HepG2 (cell line): ENCODE data around the gene LYSMD3. TPM values are rescaled to one million over a fixed set of nuclear protein-coding genes. Genes with fewer than 3 reads are reported as not detected.

Experiments used
- CENPBD1 ChIP-seq: sonication (generic); formaldehyde crosslinking; IDR thresholded peaks from 2 replicates; pipeline ENCODE4 v1.8.0; 2022; ENCODE audit warnings: missing genetic modification reagents, low read depth, mild to moderate bottlenecking, borderline replicate concordance
- DNMT1 ChIP-seq: sonication (generic); formaldehyde crosslinking; IDR thresholded peaks from 2 replicates; pipeline ENCODE4 v1.5.1; 2020; ENCODE audit warnings: mild to moderate bottlenecking, missing genetic modification reagents
- ELK4 ChIP-seq: sonication (generic); formaldehyde crosslinking; IDR thresholded peaks from 2 replicates; pipeline ENCODE4 v1.9.0; 2021; ENCODE audit warnings: missing genetic modification reagents, borderline replicate concordance
- FOXO1 ChIP-seq: sonication (generic); formaldehyde crosslinking; IDR thresholded peaks from 2 replicates; pipeline ENCODE4 v1.4.0; 2020; ENCODE audit warnings: missing genetic modification reagents
- GPN1 ChIP-seq: sonication (generic); formaldehyde crosslinking; IDR thresholded peaks from 2 replicates; pipeline ENCODE4 v1.5.1; 2020; ENCODE audit warnings: missing genetic modification reagents, borderline replicate concordance
- HMGA1 ChIP-seq: sonication (generic); formaldehyde crosslinking; conservative IDR thresholded peaks from 2 replicates; pipeline ENCODE4 v1.4.0; 2020; ENCODE audit warnings: missing genetic modification reagents
- HOXA3 ChIP-seq: sonication (generic); formaldehyde crosslinking; IDR thresholded peaks from 2 replicates; pipeline ENCODE4 v1.5.0; 2020; ENCODE audit warnings: missing genetic modification reagents
- LCORL ChIP-seq, 2 experiments: fragments of 450-650 bp in 1 of 2; sonication (generic) in 1 of 2; formaldehyde crosslinking in 1 of 2; IDR thresholded peaks; 2 replicates each; pipeline versions ENCODE4 v1.5.0 to v1.6.1; 2017 to 2020; ENCODE audit warnings: antibody characterized with exemption in 1 of 2, missing genetic modification reagents in 1 of 2
- NFKB2 ChIP-seq: sonication (generic); formaldehyde crosslinking; IDR thresholded peaks from 2 replicates; pipeline ENCODE4 v1.4.0; 2020; ENCODE audit warnings: missing genetic modification reagents, borderline replicate concordance
- PHF8 ChIP-seq: sonication (generic); formaldehyde crosslinking; IDR thresholded peaks from 2 replicates; pipeline ENCODE4 v1.5.0; 2020; ENCODE audit warnings: missing genetic modification reagents
- TFE3 ChIP-seq: IDR thresholded peaks from 2 replicates; pipeline ENCODE4 v1.6.1; 2016
- ZBTB40 ChIP-seq, 2 experiments: fragments of 450-650 bp in 1 of 2; sonication (generic) in 1 of 2; formaldehyde crosslinking in 1 of 2; IDR thresholded peaks; 2 replicates each; pipeline versions ENCODE4 v1.6.1 to v1.8.0; 2016 to 2022; ENCODE audit warnings: antibody characterized with exemption in 1 of 2, mild to moderate bottlenecking in 1 of 2, missing genetic modification reagents in 1 of 2
- ZFYVE20 ChIP-seq: sonication (generic); formaldehyde crosslinking; IDR thresholded peaks from 2 replicates; pipeline ENCODE4 v1.8.0; 2023; ENCODE audit warnings: low read depth, mild to moderate bottlenecking, moderate library complexity, missing genetic modification reagents, borderline replicate concordance
- ZNF136 ChIP-seq: sonication (generic); formaldehyde crosslinking; IDR thresholded peaks from 2 replicates; pipeline ENCODE4 v1.8.1; 2022; ENCODE audit warnings: low read depth, mild to moderate bottlenecking, moderate library complexity, missing genetic modification reagents
- ZNF790 ChIP-seq: sonication (generic); formaldehyde crosslinking; IDR thresholded peaks from 2 replicates; pipeline ENCODE4 v1.8.0; 2022; ENCODE audit warnings: missing genetic modification reagents, mild to moderate bottlenecking, borderline replicate concordance
- polyA plus RNA-seq, 8 experiments: library from polyadenylated mRNA; depleted of rRNA in 3 of 8; stranded (reverse) in 7 of 8; unstranded in 1 of 8; fragments of >200 nt; fragmentation: Illumina TruSeq in 4 of 8; extraction: Trizol in 4 of 8; gene quantifications; 2 replicates each; pipeline versions ENCODE4 v1.2.1 to v1.2.3, GENCODE V29; 2011 to 2016; ENCODE audit warnings: low read depth in 4 of 8, missing spikeins in 1 of 8, mixed read lengths in 1 of 8; ENCODE audit not compliant: insufficient read depth in 1 of 8
- total RNA-seq, 5 experiments: library from RNA; depleted of rRNA; stranded (reverse); fragments of >200 nt; fragmentation: Illumina TruSeq; extraction: Trizol; gene quantifications; 2 replicates each; pipeline ENCODE4 v1.2.3, GENCODE V29; 2016; ENCODE audit warnings: low read depth in 1 of 5

The LYSMD3 gene
- total and polyA plus RNA-seq, 2 of the 13 experiments (the other 11 are each of a cell fraction or from before 2014, with no cell fraction given) = 9.1 to 13.8 TPM

GRCh38 chr5:90473396-90474234 is 55.8 kb downstream of the LYSMD3 start (continued):
- TF ChIP-seq ZFYVE20 (0 out of 2 replicates have a peak, but pooled peaks have one; percentile 8), TFE3 (no peak; the same call in 1 of the 2 replicates), NFKB2 (CRISPR knock-in tag) (peak; percentile 42; the same call in 1 of the 2 replicates), LCORL (IDR thresholded peaks at IDR 0.05) (no peak), LCORL (CRISPR knock-in tag; IDR thresholded peaks at IDR 0.05) (peak; percentile 4; the same call in 1 of the 2 replicates), ZNF790 (CRISPR knock-in tag) (peak; percentile 69; the same call in 1 of the 2 replicates), PHF8 (CRISPR knock-in tag) (peak; percentile 77; the same call in 1 of the 2 replicates), GPN1 (CRISPR knock-in tag) (peak; percentile 68), HMGA1 (CRISPR knock-in tag) (no peak), ZBTB40 (IDR thresholded peaks at IDR 0.05) (no peak), ZBTB40 (CRISPR knock-in tag; IDR thresholded peaks at IDR 0.05) (peak; percentile 84), ELK4 (CRISPR knock-in tag) (0 out of 2 replicates have a peak, but pooled peaks have one; percentile 31), DNMT1 (CRISPR knock-in tag) (no peak; the same call in 1 of the 2 replicates), HOXA3 (CRISPR knock-in tag) (peak; percentile 34; the same call in 1 of the 2 replicates), FOXO1 (0 out of 2 replicates have a peak, but pooled peaks have one; percentile 5), CENPBD1 (peak; percentile 1; the same call in 1 of the 2 replicates), ZNF136 (CRISPR knock-in tag) (no peak)
